HG03135 (cell line): Measurements from ENCODE around the gene ATG4A.

Experiments
- ATAC-seq: cut with Tn5 transposase; IDR thresholded peaks from one replicate; pipeline ENCODE4 v1.9.1; 2021; ENCODE audit warnings: mild to moderate bottlenecking, moderate library complexity; ENCODE audit not compliant: unreplicated experiment

ATG4A gene

DNA sequence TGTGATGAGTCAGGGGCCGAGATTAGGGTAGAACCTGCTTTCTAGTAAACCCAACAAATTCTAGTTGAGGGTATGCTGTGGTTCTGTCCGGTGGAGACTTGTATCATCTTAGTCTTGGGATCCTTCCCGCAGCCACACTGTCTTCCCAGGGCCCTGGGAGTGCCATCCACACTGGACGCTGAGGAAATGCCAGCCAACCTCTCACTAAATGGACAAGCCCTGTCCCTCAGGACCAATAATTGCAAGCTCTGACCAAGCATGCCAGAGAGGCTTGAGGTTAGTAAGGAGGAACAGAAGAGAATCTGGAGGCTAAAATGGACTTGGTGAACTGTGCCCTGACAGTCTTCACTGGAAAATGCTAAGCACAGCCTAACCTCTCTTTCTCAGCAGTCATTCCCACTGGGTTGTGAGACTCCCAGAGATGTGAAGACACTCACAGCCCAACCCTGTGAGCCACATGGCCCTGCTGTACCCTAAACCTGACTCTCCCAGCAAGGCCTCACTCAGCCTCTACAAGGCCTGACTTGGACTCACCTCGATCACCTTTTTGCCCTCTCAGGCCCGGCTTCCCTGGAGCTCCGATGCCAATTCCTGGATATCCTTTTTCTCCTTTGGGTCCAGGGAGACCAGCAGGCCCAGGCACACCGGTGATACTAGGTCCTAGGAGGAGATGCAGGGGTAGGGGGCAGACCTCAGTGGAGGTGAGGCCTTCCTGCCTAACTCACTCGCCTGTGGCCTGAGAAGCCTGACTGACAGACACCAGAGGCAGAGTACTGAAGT lies 77.6 kb downstream of the ATG4A start:
- ATAC-seq = no peak

DNA sequence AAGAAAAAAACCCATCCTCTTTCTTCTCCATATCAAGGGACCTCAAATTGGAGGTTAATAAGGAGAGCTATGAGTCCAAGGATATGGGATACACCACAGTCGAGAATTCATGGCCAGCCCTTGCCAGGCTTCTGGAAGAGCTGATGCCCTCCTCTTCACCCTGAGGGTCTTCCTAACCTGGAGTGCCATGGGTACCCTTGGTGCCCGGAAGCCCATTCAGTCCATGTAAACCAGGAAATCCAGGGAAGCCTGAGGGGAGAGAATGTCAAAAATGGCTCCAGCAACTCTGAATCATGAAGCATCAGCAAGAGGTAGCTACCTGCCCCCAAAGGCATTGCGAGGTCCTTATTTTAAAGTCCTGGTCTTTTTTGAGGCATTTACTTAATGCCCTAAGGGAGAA lies 78.2 kb downstream of the ATG4A start:
- ATAC-seq = no peak

DNA sequence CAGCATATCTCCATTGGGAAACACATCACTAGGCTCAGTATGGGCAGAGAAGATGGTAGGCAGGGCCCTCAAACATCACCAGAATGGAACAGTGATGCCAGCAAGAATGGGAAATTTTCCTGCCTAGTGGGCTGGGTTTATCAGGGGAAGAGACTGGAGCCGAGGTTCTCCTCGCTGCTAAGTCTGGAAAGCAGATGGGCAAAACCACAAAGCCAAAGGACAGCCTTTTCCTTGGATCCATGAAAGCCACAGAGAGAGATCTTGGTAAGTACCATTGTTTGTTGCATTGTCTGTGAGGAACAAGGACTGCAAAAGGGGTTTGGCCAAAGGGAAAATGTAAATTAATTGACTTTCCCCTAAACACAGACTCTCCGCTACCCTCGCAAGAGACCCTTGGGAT lies 80.1 kb downstream of the ATG4A start:
- no peak for ATAC-seq

DNA sequence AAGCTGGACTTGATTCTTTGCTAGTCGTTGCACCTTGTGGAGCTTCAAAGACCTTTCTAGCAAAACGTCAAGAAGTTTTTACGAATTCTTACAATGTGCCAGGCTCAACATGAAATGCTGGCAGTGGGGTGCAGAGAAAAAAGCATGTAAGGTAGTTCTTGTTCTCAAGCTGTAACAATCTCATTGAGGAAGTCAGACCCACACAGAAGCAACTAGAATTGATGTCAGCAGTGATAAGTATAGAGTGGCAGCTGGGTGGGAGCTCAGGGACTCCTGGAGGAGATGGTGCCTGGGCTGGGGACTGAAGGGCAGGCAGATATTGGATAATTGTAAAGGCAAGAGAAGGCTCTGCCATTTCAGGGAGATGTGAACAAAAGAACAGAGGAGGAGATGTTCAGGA lies 82.3 kb downstream of the ATG4A start:
- no peak for ATAC-seq

DNA sequence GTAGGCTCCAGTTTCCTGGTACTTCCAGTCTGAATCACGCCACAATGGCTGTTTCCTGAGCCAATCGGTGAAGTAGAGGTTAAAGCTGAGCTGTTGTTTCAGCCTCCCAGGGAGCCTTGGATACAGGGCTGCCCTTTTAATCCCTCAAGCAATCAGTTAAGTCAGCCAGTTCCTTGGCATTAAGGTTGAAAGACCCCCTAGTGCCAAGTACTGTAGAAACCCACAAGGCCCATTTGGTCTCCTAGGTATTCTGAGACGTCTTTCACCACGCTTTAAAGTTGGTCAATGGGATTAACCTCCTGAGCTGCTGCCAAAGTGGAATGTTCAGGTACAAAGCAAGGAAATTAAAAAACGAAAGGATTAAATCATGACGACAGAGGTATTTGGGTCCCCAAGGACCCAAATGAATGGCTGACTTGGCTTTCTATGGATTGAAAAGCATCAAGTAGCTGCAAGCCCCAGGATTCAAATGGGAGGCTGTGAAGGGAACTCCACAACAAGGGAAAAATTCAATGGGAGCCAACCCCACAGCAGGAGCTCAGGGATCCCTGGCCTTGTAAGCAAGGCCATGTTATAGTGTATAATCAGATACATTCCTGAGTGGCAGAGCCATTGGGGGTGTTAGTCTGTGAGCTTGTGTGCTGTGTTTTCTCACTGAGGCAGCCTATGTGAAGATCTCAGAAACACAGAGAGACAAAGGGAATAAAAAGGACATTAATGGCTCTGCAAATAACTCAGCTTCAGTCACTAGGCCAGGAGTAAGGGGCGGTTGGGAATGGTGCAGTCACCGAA lies 86.0 kb downstream of the ATG4A start:
- ATAC-seq = no peak

DNA sequence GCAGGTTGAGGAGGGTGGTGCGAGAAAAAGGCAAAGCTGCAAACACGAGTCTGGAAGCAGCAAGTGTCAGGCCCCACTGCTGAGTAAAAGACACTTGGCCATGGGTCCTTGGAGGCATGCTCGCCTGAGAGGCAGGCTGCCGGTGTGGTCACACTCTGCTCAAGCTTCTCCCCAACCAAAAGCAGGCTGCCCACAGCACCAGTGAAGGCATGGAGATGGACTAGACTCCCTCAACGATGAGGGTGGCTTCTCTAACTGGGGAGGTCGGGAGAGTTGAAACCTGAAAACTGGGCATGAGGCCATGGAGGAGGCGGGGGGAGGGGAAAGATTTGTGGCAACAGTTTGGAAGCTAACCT lies 86.5 kb downstream of the ATG4A start:
- no peak for ATAC-seq

DNA sequence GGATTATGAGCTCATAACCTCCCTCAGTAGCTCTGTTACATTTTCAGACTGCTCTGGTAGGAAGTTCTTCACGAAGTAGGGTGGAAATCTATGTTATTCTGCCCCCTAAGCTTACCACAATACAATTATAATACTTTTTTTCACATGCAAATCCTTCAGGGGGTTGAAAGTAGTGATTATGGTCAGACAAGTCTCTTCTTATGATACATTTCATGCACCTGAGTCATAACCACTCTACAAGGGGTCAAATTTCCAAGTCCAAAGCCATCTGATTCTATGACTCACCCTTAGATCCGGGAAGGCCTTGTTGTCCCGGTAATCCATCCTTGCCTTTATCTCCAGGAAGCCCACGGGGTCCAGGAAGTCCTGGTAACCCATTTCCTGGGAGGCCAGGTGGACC lies 95.2 kb downstream of the ATG4A start:
- no peak for ATAC-seq

DNA sequence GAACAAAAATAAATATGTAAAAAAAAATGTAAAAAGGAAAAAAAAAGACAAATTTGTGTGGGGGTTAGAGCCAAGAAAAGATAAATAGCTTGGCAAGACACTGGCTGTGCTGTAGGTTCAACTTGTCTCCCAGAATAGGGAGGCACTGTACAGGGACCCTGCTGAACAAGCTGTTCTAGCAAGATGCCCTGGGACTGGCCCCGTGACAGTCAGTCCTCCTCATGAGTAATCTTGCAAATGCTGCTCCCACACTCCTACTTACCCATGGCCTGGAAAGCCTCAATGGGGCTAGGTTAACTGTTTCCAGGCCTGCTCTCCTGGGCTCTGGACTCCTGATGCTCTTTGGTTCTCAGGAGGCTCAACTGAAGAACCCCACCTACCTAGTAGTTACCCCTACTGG lies 106.8 kb downstream of the ATG4A start:
- ATAC-seq = no peak

DNA sequence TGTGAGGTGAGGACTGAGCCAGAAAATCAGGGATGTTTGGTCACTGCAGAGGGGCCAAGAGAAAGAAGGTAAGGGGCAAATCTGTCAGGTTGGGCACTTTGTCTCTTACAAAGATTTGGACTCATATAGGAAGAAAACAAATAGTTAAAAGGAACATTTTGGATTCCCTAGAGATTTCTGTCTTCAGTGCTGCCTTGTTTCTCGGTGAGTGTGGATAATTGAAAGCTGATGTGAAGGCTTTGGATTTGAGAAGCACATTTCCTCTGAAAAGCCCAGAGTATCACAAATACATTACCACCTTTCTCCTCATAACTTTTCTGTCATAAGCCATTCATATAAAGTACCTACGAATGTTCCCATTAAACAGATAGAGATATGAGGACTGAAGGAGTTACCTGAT lies 107.5 kb downstream of the ATG4A start:
- no peak for ATAC-seq

DNA sequence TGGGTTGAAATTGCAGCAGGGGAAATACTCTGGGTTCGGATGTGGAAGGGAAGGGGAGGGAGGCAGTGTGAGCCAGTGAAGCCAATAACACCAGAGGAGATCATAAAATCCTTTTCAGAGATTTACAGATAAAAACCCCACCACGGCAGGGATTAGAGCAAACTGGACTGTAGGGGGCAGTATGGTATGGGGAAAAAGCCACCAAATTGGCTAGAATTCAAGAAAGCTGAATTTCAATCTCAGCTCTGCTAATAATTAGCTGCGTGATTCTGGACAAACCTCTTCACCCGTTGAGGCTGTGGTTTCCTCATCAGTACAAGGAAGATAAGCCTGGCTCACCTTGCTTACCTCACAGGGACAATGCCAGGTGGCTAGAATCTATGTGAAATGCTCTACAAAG lies 108.1 kb downstream of the ATG4A start:
- no peak for ATAC-seq

DNA sequence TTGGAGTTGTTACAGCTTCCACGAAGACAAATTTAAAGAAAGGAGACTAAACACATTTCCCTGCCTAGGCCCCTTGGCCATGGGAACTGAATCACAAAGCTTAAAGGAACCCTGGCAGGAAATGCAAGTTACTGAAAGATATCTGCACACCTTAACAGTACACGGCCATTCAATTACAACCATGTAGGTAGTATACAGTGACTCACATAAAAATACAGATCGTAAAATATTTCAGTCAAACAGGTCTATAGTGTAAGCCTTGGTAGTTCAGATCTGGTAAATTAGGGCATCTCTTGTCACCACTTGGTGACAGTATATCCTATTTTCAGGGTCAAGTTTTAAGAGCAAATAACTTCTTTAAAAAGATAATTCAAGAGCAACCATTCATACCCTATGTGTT lies 112.0 kb downstream of the ATG4A start:
- no peak for ATAC-seq
